Activated CD4-positive, CD25-positive, alpha-beta regulatory T cell treated with anti-CD3 and anti-CD28 coated beads, Interleukin-2, amount 50 U/mL, for 16 hours (primary cell): ENCODE data around the gene SAMD4A.

ENCODE experiments used
- DNase-seq: peaks from one replicate; pipeline ENCODE4 v3.0.0-alpha.2; 2020; ENCODE audit warnings: low read depth, low spot score

SAMD4A gene

DNA sequence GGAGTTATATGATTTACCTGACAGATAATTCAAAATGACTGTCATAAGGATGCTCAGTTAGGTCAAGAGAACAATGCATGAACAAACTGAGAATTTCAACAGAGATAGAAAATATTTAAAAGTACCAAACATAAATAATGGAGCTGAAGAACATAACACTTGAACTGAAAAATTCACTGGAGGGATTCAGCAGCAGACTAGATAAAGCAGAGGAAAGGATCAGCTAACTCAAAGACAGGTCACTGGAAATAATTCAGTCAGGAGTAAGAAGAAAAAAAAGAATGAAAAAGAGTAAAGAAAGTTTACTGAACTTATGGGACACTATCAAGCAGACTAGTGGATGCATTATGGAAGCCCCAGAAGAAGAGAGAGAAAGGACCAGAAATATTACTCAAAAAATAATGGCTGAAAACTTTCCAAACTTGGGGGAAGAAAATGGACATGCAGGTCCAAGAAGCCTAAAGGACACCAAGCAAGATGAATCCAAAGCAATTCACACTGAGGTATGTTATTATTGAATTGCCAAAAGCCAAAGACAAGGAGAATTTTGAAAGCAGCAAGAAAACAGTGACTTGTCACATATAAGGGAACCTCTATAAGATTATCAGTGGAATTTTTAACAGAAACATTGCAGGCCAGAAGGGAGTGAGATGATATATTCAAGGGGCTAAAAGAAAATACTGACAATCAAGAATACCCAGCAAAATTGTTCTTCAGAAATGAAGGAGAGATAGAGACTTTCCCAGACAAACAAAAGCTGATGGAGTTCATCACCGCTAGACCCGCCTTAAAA is 257.0 kb downstream of the SAMD4A start:
- no peak for DNase-seq

DNA sequence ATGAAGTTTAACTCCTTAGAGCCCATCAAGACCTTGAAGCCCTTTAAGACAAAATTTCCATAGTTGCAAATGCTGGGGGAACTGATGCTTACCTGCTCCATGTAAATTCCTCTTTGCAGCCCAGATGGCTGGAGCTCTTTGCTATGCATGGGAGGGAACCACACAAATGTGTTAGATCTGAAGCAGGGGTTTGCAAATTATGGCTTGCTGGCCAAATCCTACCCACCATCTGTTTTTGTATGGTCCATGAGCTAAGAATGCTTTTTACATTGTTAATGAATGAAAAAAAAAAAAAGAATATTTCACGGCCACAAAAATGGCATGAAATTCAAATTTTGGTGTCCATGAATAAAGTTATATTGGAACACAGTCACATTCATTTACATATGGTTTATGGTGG is 261.1 kb downstream of the SAMD4A start:
- no peak for DNase-seq

DNA sequence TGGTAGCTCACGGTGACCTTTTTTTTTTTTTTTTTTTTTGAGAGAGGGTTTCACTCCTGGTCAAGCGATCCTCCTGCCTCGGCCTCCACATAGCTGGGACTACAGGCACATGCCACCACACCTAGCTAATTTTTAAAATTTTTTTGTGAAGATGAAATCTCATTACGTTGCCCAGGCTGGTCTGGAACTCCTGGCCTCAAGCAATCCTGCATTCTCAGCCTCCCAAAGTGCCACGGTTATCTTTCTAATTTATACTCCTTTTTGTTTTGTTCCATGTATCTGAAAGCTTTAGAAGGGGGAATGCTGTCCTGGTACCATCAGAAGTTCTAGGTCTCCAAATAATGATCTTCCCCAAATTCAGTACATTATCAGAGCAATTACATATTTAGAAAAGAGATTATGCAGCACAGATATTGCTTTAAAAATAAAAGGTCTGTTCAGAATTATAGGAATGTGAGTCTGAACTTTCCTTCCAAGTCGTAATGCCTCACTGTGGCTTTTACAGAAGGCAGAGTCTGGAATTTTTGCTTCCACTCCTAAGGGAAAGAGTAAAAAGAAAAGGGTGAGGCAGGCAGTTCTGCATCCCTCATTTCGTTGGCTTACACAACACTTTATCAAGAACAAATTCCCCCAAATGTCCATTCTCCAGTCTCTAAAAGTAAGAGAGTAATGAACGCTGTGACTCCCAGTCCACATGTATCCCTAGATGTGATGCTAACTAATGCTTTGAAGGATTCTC is 262.7 kb downstream of the SAMD4A start:
- no peak for DNase-seq

DNA sequence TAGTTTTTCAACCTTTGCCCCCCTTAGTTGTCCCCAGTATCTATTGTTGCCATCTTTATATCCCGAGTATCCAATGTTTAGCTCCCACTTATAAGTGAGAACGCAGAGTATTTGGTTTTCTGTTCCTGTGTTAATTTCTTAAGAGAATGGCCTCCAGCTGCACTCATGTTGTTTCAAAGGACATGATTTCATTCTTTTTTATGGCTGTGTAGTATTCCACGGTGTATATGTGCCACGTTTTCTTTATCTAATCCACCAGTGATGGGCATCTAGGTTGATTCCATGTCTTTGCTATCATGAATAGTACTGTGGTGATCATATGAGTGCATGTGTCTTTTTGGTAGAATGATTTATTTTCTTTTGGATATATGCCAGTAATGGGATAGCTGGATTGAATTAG is 263.7 kb downstream of the SAMD4A start:
- DNase-seq: no peak

DNA sequence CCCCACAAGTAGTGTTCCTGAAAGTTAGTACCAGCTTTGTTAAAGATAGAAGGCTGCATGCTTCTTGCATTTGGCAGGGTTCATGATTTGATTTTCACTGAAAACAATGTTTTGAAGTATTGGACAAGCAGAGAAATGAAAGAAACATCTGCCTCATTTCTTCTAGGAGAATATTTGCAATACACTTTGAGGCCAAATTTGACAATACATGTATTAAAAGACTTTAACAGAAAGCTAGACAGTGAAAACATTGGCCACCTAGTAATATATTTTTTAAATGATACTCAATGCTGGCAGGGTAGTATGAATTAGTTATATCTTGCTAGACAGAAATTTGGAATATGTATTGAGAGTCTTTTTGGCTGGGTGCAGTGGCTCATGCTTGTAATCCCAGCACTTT is 267.2 kb downstream of the SAMD4A start:
- no peak for DNase-seq

DNA sequence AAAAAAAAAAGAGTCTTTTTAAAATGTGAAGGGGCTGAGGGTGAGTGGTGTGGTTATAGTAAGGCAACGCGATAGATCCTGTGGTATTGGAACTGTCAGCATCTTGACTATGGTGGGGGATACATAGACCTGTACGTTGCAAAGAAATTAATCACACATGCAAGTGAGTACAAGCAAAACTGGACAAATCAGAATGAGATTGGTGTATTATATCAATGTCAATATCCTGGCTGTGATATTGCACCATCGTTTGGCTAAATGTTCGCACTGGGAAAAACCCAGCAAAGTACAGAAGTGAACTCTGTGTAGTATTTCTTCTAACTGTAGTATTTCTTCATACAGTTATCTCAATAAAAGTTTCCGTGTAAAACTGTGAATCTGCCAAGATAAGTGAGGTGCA is 267.8 kb downstream of the SAMD4A start:
- DNase-seq: no peak

DNA sequence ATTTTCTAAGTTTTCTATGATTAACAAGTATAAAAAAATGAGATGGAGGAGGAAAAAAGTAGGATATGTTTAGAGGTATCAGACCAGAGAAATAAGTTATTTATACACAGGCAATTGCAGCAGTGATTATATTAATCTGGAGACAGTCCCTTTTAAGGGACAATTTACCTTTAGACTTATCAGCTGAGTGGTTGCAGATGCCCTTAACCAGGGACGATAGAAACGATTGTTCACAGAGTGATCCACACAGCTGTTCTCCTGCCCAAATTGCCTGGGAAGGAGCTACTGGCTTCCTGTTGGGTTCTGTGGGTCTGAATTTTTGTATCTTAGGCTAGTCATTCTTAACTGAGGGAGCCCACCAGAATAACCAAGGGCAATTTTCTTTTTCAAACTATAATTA is 269.3 kb downstream of the SAMD4A start:
- DNase-seq: no peak

DNA sequence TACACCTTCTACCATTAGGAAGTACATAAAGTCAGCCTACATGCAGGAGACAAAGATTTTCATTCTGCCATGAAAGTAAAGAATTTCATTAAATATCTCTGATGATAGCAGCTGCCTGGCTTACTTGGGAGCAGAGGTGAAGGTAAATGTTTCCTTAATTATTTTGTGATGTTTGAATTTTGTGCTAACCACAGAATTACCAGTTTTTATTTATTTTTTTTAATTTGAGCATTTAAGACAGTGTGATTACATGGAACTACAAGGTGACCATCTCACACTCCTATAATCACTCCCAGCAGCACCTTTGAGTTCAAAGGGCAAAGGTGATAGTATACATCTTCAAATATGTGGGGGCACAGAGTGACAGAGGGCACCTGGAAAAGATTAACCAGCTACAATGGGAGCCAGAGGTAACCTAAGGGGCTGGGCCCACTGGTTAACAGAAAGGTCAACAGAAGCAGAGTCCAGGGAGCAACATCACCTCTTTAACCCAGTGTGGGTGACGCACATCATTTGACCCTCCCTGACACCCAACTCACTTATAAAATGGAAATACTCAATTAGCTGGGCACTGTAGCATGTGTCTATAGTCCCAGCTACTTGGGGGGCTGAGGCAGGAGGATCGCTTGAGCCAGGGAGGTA is 270.7 kb downstream of the SAMD4A start:
- no peak for DNase-seq

DNA sequence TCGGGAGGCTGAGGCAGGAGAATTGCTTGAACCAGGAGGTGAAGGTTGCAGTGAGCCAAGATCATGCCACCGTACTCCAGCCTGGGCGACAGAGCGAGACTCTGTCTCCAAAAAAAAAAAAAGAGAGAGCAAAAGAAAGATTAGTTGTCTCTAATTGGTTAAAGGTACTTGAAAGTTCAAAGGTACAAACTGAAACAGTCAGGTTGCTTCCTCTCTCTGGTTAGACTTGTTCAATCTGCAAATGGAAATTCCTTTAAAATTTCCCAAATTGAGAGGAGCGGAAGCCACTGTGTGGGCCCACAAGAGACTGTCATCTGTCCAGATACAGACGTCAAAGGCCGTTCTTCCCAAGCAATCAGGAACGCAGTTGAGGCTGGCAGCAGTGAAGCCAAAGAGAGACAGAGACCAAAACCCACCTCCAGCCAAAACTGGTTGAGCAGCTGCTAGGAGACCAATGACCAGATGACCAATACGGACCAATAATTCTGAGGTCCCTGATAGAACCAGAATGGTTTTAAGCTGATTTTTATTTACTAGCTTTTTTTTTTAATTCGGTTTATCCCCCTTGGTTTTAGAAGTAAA is 272.1 kb downstream of the SAMD4A start:
- no peak for DNase-seq

DNA sequence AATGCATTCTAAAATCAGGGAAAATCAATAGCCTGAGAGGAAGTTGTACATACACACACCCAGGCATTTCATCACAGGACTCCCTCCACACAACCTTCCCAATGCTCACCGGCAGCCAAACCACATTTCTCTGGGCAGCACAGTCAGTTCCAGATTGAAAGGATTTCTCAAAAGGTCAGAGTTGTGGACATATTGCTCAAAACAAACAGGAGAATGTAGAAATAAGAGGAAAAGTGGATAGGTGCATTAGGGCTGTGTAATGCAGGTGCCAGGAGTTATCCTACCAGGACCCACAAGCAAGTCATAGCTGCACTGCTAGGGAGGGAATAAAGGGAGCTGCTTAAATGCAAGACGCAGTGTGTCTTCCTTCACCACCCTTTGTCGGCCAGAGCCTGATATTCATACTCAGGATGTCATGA is 272.8 kb downstream of the SAMD4A start:
- DNase-seq: no peak

DNA sequence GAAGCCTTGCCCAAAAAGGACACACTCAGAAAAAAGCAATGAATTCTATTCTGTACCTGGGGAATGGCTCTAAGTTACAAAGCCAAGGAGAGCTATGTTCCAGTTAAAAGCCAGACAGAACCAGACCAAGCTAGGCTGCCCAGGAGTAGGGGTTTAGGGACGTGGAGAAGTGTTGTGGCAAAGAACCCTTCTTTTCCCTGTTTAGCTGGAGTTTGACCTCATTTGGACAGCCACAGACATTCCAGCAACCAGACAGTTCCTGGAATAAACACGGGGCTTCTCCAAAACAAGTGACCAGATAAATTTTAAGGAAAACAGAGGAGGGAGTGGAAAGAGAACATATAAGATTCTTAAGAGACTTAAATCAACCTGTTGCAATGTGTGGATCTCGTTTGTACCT is 273.4 kb downstream of the SAMD4A start:
- DNase-seq: no peak

DNA sequence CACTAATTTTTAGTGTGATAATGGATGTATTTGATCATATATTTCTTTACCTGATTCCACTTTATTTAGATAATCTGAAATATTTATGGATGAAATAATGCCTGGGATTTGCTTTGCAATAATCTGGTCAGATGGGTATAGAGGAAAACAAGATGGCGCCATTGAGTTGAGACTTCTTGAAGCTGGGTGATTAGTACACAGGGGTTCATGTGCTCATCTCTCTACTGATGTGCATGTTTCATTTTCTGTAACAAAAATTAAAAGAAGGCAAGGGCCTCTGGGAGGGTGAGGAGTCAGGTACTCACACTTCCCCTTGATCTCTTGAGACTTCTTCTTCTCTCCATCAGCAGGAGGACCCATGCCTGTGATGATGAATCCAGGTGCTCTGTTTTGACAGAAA is 273.9 kb downstream of the SAMD4A start:
- no peak for DNase-seq
